ENCODE data around the gene FAM13A.

DNA sequence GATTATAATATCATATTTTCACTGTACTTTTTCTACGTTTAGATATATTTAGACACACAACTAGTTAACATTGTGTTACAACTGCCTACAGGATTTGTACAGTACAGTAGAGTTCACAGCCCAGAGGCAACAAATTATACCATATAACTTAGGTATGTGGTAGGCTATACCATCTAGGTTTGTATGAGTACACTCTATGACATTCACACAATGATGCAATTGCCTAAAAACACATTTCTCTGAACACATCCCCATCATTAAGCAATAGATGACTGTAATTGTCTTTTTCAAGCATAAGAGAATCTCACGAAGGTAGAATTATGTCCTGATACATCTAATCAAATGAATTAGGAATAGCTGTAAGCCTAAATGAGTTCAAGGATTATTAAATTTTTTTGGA, 42.0 kb upstream of the FAM13A start:
- TF ChIP-seq, protein P1, sequence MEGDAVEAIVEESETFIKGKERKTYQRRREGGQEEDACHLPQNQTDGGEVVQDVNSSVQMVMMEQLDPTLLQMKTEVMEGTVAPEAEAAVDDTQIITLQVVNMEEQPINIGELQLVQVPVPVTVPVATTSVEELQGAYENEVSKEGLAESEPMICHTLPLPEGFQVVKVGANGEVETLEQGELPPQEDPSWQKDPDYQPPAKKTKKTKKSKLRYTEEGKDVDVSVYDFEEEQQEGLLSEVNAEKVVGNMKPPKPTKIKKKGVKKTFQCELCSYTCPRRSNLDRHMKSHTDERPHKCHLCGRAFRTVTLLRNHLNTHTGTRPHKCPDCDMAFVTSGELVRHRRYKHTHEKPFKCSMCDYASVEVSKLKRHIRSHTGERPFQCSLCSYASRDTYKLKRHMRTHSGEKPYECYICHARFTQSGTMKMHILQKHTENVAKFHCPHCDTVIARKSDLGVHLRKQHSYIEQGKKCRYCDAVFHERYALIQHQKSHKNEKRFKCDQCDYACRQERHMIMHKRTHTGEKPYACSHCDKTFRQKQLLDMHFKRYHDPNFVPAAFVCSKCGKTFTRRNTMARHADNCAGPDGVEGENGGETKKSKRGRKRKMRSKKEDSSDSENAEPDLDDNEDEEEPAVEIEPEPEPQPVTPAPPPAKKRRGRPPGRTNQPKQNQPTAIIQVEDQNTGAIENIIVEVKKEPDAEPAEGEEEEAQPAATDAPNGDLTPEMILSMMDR (IDR thresholded peaks at IDR 0.05), result no peak
- TF ChIP-seq POLR2A (IDR thresholded peaks at IDR 0.05), result no peak

All from esophagus squamous epithelium (tissue), 4 donors.